Adrenal gland (tissue), 5 donors: Measurements from ENCODE around the gene MAN1A2.

Experiments
- POLR2A ChIP-seq, 2 donors: fragments of 450-650 bp; IDR thresholded peaks; one replicate each; pipeline ENCODE4 v1.6.1; 2017; ENCODE audit warnings: antibody characterized with exemption in 2 of 2, mild to moderate bottlenecking in 2 of 2, moderate library complexity in 1 of 2
- TF ChIP-seq, protein P1 (sequence below), 6 experiments: fragments of 450-650 bp in 4 of 6; fragments of 200-600 bp in 2 of 6; sonication (generic) in 1 of 6; IDR thresholded peaks; 1 replicate in 5 of 6; 2 replicates in 1 of 6; pipeline versions ENCODE4 v1.5.1 to v1.8.0; 2016 to 2021; ENCODE audit warnings: antibody characterized with exemption in 6 of 6, mild to moderate bottlenecking in 2 of 6, moderate library complexity in 1 of 6
- donor health status: DM: no; HTN: no; CAD: no.

DNA sequence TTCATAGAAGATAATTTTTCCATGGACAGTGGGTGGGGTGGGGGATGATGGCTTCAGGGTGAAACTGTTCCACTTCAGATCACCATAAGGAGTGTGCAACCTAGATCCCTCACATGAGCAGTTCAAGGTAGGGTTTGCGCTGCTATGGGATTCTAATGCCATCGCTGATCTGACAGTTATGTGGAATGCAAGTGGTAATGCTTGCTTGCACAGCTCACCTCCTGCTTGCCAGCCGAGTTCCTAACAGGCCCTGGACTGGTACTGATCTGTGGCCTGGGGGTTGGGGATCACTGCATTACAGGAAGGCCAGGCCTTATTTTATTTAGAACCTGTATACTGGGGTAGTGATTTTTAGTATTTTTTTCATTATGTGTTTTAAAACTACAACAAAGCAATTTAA, 22.0 kb downstream of the MAN1A2 start:
- TF ChIP-seq, protein P1, sequence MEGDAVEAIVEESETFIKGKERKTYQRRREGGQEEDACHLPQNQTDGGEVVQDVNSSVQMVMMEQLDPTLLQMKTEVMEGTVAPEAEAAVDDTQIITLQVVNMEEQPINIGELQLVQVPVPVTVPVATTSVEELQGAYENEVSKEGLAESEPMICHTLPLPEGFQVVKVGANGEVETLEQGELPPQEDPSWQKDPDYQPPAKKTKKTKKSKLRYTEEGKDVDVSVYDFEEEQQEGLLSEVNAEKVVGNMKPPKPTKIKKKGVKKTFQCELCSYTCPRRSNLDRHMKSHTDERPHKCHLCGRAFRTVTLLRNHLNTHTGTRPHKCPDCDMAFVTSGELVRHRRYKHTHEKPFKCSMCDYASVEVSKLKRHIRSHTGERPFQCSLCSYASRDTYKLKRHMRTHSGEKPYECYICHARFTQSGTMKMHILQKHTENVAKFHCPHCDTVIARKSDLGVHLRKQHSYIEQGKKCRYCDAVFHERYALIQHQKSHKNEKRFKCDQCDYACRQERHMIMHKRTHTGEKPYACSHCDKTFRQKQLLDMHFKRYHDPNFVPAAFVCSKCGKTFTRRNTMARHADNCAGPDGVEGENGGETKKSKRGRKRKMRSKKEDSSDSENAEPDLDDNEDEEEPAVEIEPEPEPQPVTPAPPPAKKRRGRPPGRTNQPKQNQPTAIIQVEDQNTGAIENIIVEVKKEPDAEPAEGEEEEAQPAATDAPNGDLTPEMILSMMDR (IDR thresholded peaks at IDR 0.05) = no peak
- TF ChIP-seq POLR2A (IDR thresholded peaks at IDR 0.05) = no peak
